ENCODE data around the gene LPP.

DNA sequence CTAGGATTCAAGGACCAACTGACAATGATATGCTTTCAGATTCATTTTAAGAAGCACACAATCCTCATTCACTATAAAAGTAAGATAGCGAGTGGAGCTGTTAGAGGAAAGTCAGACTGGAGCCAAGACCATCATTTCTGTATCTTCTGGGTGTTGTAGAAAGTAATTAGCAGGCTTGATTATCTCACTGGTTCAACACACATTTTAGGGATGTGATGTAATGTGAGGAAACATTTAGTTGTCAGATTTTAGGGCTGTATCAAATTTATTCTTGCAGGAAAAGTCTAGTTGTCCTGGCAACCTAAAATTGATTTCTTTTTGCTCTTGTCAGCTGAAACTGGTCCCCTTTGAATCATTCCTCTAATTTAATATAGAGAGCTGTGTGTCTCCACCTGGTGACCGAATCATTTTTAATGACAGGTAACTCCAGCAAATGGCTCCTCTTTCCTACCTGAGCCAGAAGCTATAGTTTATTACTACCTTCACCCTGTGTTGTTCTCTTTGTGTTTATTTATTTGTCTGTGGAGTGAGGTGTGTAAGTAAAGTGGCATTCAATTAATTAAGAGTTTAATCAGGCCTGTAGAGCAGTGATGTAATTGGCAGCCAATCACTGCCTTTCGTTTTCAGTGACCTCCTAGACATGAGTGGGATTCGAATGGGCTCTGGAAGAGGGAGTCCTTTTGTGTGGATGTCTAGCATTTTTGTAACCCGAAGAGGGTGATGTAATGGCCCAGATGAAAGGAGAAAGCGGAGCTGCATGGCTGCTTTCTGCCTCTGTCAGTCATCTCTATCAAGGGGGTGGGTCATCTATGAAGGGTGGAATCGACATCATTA is 125.8 kb downstream of the LPP start:
- TF ChIP-seq CTCF (IDR thresholded peaks at IDR 0.05) (peak in 2 of 4 donors; percentile 10 to 16), POLR2A (IDR thresholded peaks at IDR 0.05) (no peak)

Measured in right lobe of liver (tissue), 4 donors.